ENCODE data around the gene SELENOK.
A peak's percentile ranks its signal among the peaks of the same experiment; 100 is the strongest.

SELENOK gene

GRCh38 chr3:53842436-53843194 lies 49.0 kb downstream of the SELENOK start:
- peak; percentile 97 for DNase-seq (ENCODE audit: low spot score)

GRCh38 chr3:53841296-53841695 lies 50.4 kb downstream of the SELENOK start:
- DNase-seq (ENCODE audit: low spot score) = no peak

GRCh38 chr3:53837331-53837730 lies 54.3 kb downstream of the SELENOK start:
- peak; percentile 46 for DNase-seq (ENCODE audit: low spot score)

DNA sequence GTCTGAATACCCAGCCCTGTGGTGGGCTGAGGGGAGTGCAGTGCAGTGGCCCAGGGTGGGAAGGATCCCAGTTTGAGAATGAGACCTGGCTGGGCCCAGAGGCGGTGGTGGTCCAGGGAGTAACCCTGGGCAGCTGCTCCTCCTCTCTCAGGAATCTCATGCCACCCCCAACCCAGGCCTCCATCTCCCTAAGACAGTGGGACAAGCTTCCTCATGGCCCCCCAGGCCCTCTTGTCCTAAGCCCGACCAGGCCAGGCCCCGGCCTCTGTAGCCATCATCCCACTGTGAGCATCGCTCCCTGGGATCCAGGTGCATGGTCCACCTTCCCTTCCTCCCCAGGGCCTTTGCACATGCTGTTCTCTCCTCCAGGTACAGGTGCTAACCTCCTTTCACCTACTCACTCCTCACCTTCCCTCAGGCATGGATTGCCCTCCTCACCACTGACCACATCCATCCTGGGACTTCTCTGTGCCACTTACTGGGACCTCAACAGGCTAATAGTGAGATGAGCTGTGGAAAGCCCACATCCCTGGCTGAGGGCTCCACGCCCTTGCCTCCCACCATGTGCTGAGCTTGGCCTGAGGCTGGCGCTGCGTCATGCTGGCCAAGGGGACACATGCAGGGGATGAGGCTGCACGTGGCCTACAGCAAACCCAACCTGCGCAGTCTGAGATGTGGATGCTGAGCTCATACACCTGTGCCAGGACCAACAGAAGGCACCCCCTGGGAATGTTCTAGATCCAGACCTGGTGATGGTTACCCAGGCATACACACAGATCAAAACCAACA lies 55.4 kb downstream of the SELENOK start:
- DNase-seq (ENCODE audit: low spot score) = no peak

- DNase-seq (ENCODE audit: low spot score) = no peak
These were observed 56.4 kb downstream of the SELENOK start for GRCh38 chr3:53835257-53835656.

DNA sequence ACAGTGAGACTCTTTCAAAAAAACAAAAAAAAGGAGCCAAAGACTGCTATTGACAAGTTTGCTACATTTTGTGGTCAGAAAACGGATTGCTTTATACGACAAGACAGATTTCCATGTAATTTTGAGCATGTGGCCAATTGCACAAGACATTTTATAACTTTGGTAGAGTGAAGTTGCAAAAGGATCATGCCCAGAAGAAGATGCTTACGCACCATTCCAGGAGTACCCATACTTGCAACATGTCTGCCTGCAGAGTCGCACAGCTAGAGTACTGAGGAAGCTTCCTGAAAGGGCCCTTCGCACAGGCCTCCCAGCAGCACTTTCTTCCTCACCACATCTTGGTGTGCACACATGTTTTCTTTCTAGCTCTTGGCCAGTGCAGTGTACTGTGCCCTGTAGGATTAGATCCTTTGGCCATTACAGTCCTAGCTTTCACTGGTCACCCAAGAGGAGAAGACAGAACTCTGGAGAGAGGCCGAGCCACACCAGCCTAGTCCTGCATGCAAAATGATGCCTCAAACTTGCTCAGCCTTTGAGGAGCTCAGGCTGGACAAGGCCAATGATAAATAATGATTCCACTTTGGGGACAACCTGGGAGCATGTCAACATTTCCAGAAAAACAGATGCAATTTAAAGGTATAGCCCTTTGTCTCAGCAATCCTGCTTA lies 57.1 kb downstream of the SELENOK start:
- no peak for DNase-seq (ENCODE audit: low spot score)
